ENCODE results near the gene MUC13.

GRCh38 chr3:124915254-124915653, 19.3 kb downstream of the MUC13 start:
- no peak for TF ChIP-seq CTCF (IDR thresholded peaks at IDR 0.05)
- no peak for TF ChIP-seq POLR2AphosphoS5 (IDR thresholded peaks at IDR 0.05)
- no peak for TF ChIP-seq POLR2A (IDR thresholded peaks at IDR 0.05)

Data from breast epithelium (tissue), 3 donors.